Measurements from ENCODE around the gene TRIO.

Gene TRIO

DNA sequence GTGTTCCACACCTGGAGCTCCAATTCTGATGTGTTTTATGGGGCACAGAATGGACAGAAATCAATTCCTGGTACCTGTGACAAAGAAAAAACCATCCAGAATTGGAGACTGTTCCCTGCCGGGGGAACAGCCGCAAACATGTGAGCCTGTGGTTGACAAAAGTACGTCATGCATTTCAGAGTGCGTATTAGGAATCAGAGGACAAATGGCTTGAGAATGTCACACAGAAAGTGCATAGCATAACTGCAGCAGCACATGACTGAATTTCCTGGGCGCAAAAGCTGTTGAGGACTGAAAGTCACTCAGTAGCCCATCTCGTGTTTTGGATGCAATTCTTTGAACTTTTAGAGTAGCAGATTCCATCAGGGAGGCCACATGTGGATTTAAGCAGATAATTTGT lies 85.1 kb downstream of the TRIO start:
- TF ChIP-seq, protein P1, sequence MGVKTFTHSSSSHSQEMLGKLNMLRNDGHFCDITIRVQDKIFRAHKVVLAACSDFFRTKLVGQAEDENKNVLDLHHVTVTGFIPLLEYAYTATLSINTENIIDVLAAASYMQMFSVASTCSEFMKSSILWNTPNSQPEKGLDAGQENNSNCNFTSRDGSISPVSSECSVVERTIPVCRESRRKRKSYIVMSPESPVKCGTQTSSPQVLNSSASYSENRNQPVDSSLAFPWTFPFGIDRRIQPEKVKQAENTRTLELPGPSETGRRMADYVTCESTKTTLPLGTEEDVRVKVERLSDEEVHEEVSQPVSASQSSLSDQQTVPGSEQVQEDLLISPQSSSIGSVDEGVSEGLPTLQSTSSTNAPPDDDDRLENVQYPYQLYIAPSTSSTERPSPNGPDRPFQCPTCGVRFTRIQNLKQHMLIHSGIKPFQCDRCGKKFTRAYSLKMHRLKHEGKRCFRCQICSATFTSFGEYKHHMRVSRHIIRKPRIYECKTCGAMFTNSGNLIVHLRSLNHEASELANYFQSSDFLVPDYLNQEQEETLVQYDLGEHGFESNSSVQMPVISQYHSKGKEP (tag by site-specific recombination; IDR thresholded peaks at IDR 0.05) = peak; percentile 35; the same call in 1 of the 2 replicates
- TF ChIP-seq, protein P2, sequence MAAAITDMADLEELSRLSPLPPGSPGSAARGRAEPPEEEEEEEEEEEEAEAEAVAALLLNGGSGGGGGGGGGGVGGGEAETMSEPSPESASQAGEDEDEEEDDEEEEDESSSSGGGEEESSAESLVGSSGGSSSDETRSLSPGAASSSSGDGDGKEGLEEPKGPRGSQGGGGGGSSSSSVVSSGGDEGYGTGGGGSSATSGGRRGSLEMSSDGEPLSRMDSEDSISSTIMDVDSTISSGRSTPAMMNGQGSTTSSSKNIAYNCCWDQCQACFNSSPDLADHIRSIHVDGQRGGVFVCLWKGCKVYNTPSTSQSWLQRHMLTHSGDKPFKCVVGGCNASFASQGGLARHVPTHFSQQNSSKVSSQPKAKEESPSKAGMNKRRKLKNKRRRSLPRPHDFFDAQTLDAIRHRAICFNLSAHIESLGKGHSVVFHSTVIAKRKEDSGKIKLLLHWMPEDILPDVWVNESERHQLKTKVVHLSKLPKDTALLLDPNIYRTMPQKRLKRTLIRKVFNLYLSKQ (tag by site-specific recombination; IDR thresholded peaks at IDR 0.05; ENCODE audit: borderline replicate concordance) = no peak
- Histone ChIP-seq H3K9me3 (ENCODE audit: control insufficient read depth, insufficient read depth, low read depth, low read length) (no peaks in the 10 kb centered on the region), H3K36me3 (ENCODE audit: control insufficient read depth in 2 of 2, insufficient read depth in 1 of 2, low read length in 2 of 2) (no peaks in the 10 kb centered on the region), H3K4me3 (ENCODE audit: low read depth, low read length) (no peak overlapping the region), H3K27ac (ENCODE audit: extremely low read depth, low read depth, low read length) (no peak overlapping the region), H3K4me1 (ENCODE audit: control insufficient read depth, insufficient read depth, low read length) (peaks cover 27% of the 10 kb centered on the region)
- POLR2A ChIA-PET = no interaction called here
- CTCF ChIA-PET = interaction anchor here (1.0 kb wide), 1 partner anchor 42 kb away, joined by 5 read pairs; no protein-coding TSS in a partner anchor

- Histone ChIP-seq H3K27ac (ENCODE audit: extremely low read depth, low read depth, low read length) (no peak overlapping the region), H3K4me1 (ENCODE audit: control insufficient read depth, insufficient read depth, low read length) (peaks cover 27% of the 10 kb centered on the region), H3K4me3 (ENCODE audit: low read depth, low read length) (no peak overlapping the region), H3K36me3 (ENCODE audit: control insufficient read depth in 2 of 2, insufficient read depth in 1 of 2, low read length in 2 of 2) (no peaks in the 10 kb centered on the region), H3K9me3 (ENCODE audit: control insufficient read depth, insufficient read depth, low read depth, low read length) (no peaks in the 10 kb centered on the region)
- POLR2A ChIA-PET = no interaction called here
- no peak for TF ChIP-seq KLF10 (tag by site-specific recombination; IDR thresholded peaks at IDR 0.05)
- no peak for TF ChIP-seq ZNF624 (tag by site-specific recombination; IDR thresholded peaks at IDR 0.05)
- TF ChIP-seq RBAK (tag by site-specific recombination; IDR thresholded peaks at IDR 0.05) = no peak
- no peak for TF ChIP-seq ZNF112 (tag by site-specific recombination; IDR thresholded peaks at IDR 0.05)
- TF ChIP-seq ELK4 (IDR thresholded peaks at IDR 0.05; ENCODE audit: borderline replicate concordance, low read depth, low read length) = no peak
- TF ChIP-seq HOXA7 (CRISPR knock-in tag; IDR thresholded peaks at IDR 0.05; ENCODE audit: borderline replicate concordance) = no peak
- TF ChIP-seq KLF1 (tag by site-specific recombination; IDR thresholded peaks at IDR 0.05) = no peak
- TF ChIP-seq SCRT2 (tag by site-specific recombination; IDR thresholded peaks at IDR 0.05) = no peak
- TF ChIP-seq, protein P1 (tag by site-specific recombination; IDR thresholded peaks at IDR 0.05) = no peak
- TF ChIP-seq ZNF24 (tag by site-specific recombination; IDR thresholded peaks at IDR 0.05) = no peak
- TF ChIP-seq PRDM10 (tag by site-specific recombination; IDR thresholded peaks at IDR 0.05) = no peak
- no peak for TF ChIP-seq ZNF433 (tag by site-specific recombination; IDR thresholded peaks at IDR 0.05; ENCODE audit: low read depth)
- no peak for TF ChIP-seq ZNF311 (tag by site-specific recombination; IDR thresholded peaks at IDR 0.05; ENCODE audit: borderline replicate concordance)
- no peak for TF ChIP-seq PBX3 (CRISPR knock-in tag; IDR thresholded peaks at IDR 0.05)
- TF ChIP-seq GLI2 (tag by site-specific recombination; IDR thresholded peaks at IDR 0.05; ENCODE audit: borderline replicate concordance, low read depth) = no peak
- CTCF ChIA-PET = interaction anchor here (0.6 to 1.4 kb wide), 4 partner anchors 33 to 456 kb away, joined by 3 to 5 read pairs (median 4); no protein-coding TSS in a partner anchor
Observed at GRCh38 chr5:14229181-14229580, 86.0 kb downstream of the TRIO start.
